Muscle of leg (tissue), 11 donors: ENCODE measurements around the gene TMEM252. TPM values are rescaled to one million over a fixed set of nuclear protein-coding genes. Genes with fewer than 3 reads are reported as not detected.
A peak's percentile ranks its signal among the peaks of the same experiment; 100 is the strongest.

Source experiments
- DNase-seq: peaks from one replicate; pipeline ENCODE4 v3.0.0; 2013
- H3K27ac ChIP-seq: one replicate; pipeline ENCODE4 v1.5.1; 2013; ENCODE audit warnings: mild to moderate bottlenecking, low read length, control low read depth
- H3K27me3 ChIP-seq: one replicate; pipeline ENCODE4 v1.6.1; 2013; ENCODE audit warnings: low read length; ENCODE audit not compliant: control insufficient read depth, insufficient read depth
- H3K36me3 ChIP-seq: one replicate; pipeline ENCODE4 v1.6.1; 2013; ENCODE audit warnings: low read length; ENCODE audit not compliant: control insufficient read depth, insufficient read depth
- H3K4me1 ChIP-seq: one replicate; pipeline ENCODE4 v1.6.1; 2013; ENCODE audit warnings: low read length; ENCODE audit not compliant: control insufficient read depth, insufficient read depth
- H3K4me3 ChIP-seq: one replicate; pipeline ENCODE4 v1.5.1; 2013; ENCODE audit warnings: low read length, control low read depth
- H3K9me3 ChIP-seq: replicated peaks from 2 replicates; pipeline ENCODE4 v1.6.1; 2013; ENCODE audit warnings: low read depth, low read length; ENCODE audit not compliant: control insufficient read depth
- WGBS: methylation state at CpG from one replicate; pipeline ENCODE4 v1.1.5; 2013; ENCODE audit warnings: missing lambda C conversion rate; ENCODE audit not compliant: insufficient coverage; 5-methylcytosine and 5-hydroxymethylcytosine counted together
- polyA plus RNA-seq, 8 donors: library from polyadenylated mRNA; unstranded; fragments of 120-200 nt; gene quantifications; one replicate each; pipeline versions ENCODE4 v1.2.1 to v1.2.3, GENCODE V29; 2013; ENCODE audit warnings: inconsistent platforms in 1 of 8, low replicate concordance in 1 of 8; ENCODE audit not compliant: insufficient read length in 8 of 8, insufficient read depth in 1 of 8
- total RNA-seq: library from RNA; stranded (reverse); fragments of 120-200 nt; gene quantifications from one replicate; pipeline ENCODE4 v1.2.4, GENCODE V29; 2013

TMEM252 gene
- total and polyA plus RNA-seq, 9 donors = 0.09 to 2.4 (median 1.4) TPM

GRCh38 chr9:68500457-68501381 is 40.0 kb downstream of the TMEM252 start:
- Histone ChIP-seq H3K4me1 (peaks cover 6% of the 10 kb centered on the region), H3K4me3 (no peak overlapping the region)
- 82% methylated on average over 3 of the region's 9 CpGs for WGBS

GRCh38 chr9:68498816-68499215 is 41.9 kb downstream of the TMEM252 start:
- WGBS = no CpG with 5 or more reads among the region's 2 CpGs
- H3K9me3 ChIP-seq = no peaks in the 10 kb centered on the region
- H3K27ac ChIP-seq = no peak overlapping the region
- no peak overlapping the region for H3K4me3 ChIP-seq
- no peaks in the 10 kb centered on the region for H3K27me3 ChIP-seq
- H3K4me1 ChIP-seq = peaks cover 4% of the 10 kb centered on the region
- H3K36me3 ChIP-seq = no peaks in the 10 kb centered on the region
- no peak for DNase-seq

More at GRCh38 chr9:68500457-68501381, 40.0 kb downstream of the TMEM252 start:
- Histone ChIP-seq H3K36me3 (peaks cover 3% of the 10 kb centered on the region), H3K9me3 (no peaks in the 10 kb centered on the region), H3K27me3 (no peaks in the 10 kb centered on the region), H3K27ac (peak overlapping the region; percentile 32)
- no peak for DNase-seq

- H3K36me3 ChIP-seq = no peaks in the 10 kb centered on the region
These were observed 43.1 kb downstream of the TMEM252 start for GRCh38 chr9:68497629-68498028.

GRCh38 chr9:68496356-68496755 is 44.3 kb downstream of the TMEM252 start:
- Histone ChIP-seq H3K9me3 (no peaks in the 10 kb centered on the region), H3K4me1 (peaks cover 2% of the 10 kb centered on the region), H3K36me3 (no peaks in the 10 kb centered on the region), H3K27ac (no peak overlapping the region), H3K4me3 (no peak overlapping the region), H3K27me3 (no peaks in the 10 kb centered on the region)
- no peak for DNase-seq

More at GRCh38 chr9:68497629-68498028, 43.1 kb downstream of the TMEM252 start:
- no peaks in the 10 kb centered on the region for H3K27me3 ChIP-seq
- H3K27ac ChIP-seq = no peak overlapping the region
- peaks cover 4% of the 10 kb centered on the region for H3K4me1 ChIP-seq
- H3K9me3 ChIP-seq = no peaks in the 10 kb centered on the region
- no peak for DNase-seq
- WGBS = no CpG with 5 or more reads among the region's 1 CpG
- no peak overlapping the region for H3K4me3 ChIP-seq

GRCh38 chr9:68495247-68495646 is 45.4 kb downstream of the TMEM252 start:
- H3K27me3 ChIP-seq = no peaks in the 10 kb centered on the region
- WGBS = 40% methylated on average over 1 of the region's 1 CpG
- H3K9me3 ChIP-seq = no peaks in the 10 kb centered on the region
- peaks cover under 1% of the 10 kb centered on the region for H3K4me1 ChIP-seq
- H3K4me3 ChIP-seq = no peak overlapping the region
- no peak overlapping the region for H3K27ac ChIP-seq
- no peaks in the 10 kb centered on the region for H3K36me3 ChIP-seq
- peak; percentile 87 for DNase-seq

- Histone ChIP-seq H3K4me1 (no peaks in the 10 kb centered on the region), H3K4me3 (no peak overlapping the region), H3K27ac (no peak overlapping the region), H3K36me3 (no peaks in the 10 kb centered on the region), H3K27me3 (no peaks in the 10 kb centered on the region), H3K9me3 (no peaks in the 10 kb centered on the region)
- DNase-seq = no peak
- WGBS = no CpG with 5 or more reads among the region's 3 CpGs
These were observed 46.6 kb downstream of the TMEM252 start for GRCh38 chr9:68493958-68494577.

- Histone ChIP-seq H3K4me1 (no peaks in the 10 kb centered on the region), H3K9me3 (no peaks in the 10 kb centered on the region), H3K27me3 (no peaks in the 10 kb centered on the region), H3K36me3 (no peaks in the 10 kb centered on the region), H3K4me3 (no peak overlapping the region), H3K27ac (no peak overlapping the region)
- DNase-seq = no peak
These were observed 47.1 kb downstream of the TMEM252 start for GRCh38 chr9:68493541-68493940.

- Histone ChIP-seq H3K27ac (no peak overlapping the region), H3K4me1 (no peaks in the 10 kb centered on the region), H3K27me3 (no peaks in the 10 kb centered on the region), H3K9me3 (no peaks in the 10 kb centered on the region), H3K36me3 (no peaks in the 10 kb centered on the region), H3K4me3 (no peak overlapping the region)
- WGBS = 15% methylated on average over 4 of the region's 6 CpGs
- DNase-seq = peak; percentile 44
These were observed 47.9 kb downstream of the TMEM252 start for GRCh38 chr9:68492806-68493205.

GRCh38 chr9:68489646-68490045 is 51.0 kb downstream of the TMEM252 start:
- Histone ChIP-seq H3K27me3 (no peaks in the 10 kb centered on the region), H3K9me3 (peaks cover 14% of the 10 kb centered on the region), H3K36me3 (peaks cover 8% of the 10 kb centered on the region), H3K4me3 (no peak overlapping the region), H3K27ac (no peak overlapping the region), H3K4me1 (no peaks in the 10 kb centered on the region)
- WGBS = no CpG with 5 or more reads among the region's 4 CpGs
- DNase-seq = no peak

GRCh38 chr9:68488126-68488525 is 52.6 kb downstream of the TMEM252 start:
- no peak for DNase-seq
- Histone ChIP-seq H3K4me1 (no peaks in the 10 kb centered on the region), H3K27me3 (no peaks in the 10 kb centered on the region), H3K36me3 (peaks cover 14% of the 10 kb centered on the region), H3K27ac (no peak overlapping the region), H3K4me3 (no peak overlapping the region), H3K9me3 (peaks cover 14% of the 10 kb centered on the region)
- no CpG with 5 or more reads among the region's 2 CpGs for WGBS
